Stimulated activated CD4-positive, alpha-beta T cell treated with anti-CD3 and anti-CD28 coated beads, TNF-alpha, amount 100 ng/mL, for 1 hour (primary cell): Measurements from ENCODE around the gene AHCYL2.
"Not testable (repeated sequence)": the region's sequence is repeated elsewhere in the genome, so short reads cannot be mapped to it uniquely, and the experiment has no call there.

Experiments
- DNase-seq, 3 donors: peaks; one replicate each; pipeline ENCODE4 v3.0.0-alpha.2; 2020; ENCODE audit warnings: low read depth in 3 of 3, low spot score in 1 of 3

AHCYL2 gene

DNA sequence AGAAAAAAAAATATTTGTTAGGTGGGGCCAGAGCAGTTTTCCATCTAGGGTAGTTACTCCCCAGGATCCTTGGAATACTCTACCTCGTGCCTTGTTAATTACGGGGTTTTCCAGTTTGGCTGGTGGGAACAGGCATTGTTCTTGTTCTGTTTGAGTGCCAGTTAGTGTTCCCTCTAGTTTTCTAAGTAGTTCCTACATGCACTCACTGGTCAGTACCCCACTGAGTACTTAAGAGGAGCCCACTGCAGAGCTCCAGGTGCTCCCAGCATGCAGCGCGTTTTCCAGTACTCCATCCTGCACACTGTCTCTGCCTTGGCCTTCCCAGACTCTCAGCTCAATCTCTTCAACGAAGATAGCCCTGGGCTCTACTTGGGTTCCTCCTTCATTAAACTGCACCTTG lies 58.0 kb downstream of the AHCYL2 start:
- DNase-seq = no peak

DNA sequence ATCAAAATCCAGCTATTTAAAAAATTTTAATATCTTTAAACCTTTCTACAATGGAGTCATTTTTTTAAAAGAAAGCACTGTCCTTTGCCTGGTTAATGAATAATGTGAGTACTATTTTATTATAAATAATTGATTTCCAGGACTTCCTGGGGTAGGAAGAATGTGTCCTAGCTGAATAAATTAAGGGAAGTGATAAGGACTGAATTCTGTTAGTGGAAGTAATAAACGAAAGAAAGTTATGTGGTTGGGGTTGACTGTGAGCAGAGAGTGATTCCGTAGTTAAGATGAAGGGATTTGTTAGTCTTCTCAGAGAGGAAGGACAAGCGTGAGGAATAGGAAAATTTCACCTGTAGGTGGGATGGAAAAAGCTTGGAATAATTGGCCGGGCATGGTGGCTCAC lies 59.1 kb downstream of the AHCYL2 start:
- DNase-seq = no peak

DNA sequence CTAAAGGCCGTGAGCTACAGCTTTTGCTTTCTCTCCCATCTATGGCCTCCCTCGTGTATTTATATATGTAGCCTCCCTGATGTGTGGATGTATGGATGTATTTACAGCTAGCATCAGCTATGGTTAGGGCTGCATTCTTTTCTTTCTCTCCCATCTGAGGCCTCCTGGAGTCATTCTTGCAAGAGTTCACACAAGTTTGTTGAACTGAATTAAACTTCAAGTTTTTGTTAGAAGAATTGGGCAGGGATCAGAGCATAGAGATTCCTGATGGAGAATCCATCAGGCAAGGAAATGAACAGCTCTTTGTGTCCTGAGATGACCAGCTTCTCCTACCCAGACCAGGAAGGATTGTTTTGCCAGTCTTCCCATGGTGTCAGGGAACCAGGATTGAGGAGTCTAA lies 60.3 kb downstream of the AHCYL2 start:
- no peak for DNase-seq

DNA sequence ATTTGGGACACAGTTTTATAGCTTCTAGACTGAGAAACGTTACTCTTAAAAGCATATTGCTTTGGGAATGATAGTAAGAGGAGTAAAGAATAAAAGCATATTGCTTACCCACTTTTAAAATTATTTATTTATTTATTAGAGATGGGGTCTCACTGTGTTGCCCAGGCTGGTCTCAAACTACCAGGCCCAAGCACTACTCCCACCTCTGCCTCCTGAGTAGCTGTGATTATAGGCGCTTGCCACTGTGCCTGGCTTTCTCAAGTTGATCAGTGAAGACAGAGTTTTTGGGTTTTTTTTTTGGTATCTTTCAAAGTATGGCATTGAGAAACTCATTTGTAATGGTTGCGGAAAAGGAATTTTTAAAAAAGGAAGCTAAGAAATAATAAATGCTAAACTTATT lies 68.0 kb downstream of the AHCYL2 start:
- DNase-seq = no peak

DNA sequence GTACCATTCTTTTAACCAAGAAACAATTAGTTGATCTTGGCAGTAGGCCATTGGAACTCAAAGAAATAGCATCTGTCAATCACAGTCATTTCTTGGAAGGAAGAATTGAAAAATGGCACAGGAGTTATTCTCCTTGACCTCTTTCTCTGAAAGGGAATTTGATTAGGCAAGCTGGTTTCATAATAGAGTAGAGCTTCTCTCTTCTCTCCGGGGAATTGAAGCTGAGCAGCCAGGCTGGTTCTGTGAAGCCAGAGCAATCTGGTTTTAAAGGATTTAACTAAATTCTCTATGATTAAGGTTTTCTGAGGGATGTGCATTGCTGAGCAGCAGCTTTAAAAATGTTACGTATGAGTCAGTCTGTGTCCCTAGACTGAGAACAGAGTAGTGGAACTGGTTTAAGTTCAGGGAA lies 70.2 kb downstream of the AHCYL2 start:
- DNase-seq = no peak

DNA sequence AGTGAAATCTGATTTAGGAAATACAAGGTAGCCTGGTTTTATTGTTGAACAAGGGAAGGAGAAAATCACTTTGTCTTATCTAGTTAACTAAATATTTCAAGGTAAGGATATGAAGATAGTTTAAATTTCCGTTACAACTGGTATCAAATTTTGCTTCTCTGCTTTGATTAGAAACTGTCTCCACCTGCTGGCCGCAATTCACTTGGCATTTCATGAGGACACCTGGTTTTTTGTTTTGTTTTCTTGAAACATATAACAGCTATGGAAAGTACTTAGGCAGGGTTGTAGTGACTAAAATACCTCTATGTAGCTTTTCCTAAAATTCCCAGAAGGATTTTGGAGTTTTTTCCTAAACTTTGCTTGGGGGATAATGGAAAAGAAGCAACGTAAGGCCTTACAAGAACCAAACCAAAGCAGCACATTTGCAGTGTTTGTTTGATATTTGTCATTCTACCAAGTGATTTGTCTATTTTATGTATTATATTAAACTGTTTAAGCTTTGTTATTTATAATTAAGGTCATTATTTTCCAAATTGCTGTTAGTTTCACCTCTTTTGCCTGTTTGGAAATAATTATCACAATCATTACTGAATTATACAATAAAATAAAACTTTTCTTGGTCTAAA lies 73.6 kb downstream of the AHCYL2 start:
- peak in 2 of 3 donors; percentile 3 to 19 for DNase-seq

DNA sequence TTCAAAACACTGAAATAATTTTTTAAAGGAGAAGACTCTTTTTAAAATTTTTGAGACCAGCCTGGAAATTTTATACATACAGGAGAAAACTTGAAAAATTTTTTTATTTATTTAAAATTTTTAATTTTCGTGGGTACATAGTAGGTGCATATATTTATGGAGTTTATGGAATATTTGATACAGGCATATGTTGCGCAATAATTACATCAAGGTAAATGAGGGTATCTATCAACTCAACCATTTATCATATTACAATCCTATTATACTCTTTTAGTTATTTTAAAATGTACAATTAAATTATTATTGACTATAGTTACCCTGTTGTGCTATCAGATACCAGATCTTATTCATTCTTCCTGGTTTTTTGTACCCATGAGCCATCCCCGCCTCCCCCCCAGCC lies 75.1 kb downstream of the AHCYL2 start:
- no peak for DNase-seq

DNA sequence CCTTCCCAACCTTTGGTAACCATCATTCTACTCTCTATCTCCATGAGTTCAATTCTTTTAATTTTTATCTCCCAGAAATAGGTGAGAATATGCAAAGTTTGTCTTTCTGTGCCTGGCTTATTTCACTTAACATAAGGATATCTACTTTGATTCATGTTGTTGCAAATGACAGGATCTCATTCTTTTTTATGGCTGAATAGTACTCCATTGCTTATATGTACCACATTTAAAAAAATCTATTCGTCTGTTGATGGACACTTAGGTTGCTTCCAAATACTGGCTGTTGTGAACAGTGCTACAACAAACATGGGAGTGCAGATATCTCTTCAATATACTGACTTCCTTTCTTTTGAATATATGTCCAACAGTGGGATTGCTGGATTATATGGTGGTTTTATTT lies 75.5 kb downstream of the AHCYL2 start:
- not testable (repeated sequence) for DNase-seq

DNA sequence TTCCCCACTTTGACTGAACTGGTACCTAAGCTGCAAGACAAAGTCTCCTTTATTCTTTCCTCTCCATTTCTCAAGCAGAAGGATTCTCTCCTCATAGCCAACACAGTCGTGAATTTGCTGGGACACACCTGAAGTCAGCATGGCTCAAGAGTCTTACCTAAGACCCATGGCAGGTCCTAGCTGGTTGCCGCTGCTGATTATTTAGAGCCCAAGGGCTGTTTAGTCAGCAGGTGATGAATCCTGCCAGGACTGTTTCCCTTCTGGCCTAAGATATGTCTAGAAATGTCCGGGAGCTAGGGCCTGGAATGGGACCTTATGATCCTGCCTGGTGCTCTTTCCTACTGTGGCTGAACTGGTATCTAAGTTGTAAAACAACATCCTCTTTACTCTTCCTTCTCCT lies 82.8 kb downstream of the AHCYL2 start:
- DNase-seq = no peak

DNA sequence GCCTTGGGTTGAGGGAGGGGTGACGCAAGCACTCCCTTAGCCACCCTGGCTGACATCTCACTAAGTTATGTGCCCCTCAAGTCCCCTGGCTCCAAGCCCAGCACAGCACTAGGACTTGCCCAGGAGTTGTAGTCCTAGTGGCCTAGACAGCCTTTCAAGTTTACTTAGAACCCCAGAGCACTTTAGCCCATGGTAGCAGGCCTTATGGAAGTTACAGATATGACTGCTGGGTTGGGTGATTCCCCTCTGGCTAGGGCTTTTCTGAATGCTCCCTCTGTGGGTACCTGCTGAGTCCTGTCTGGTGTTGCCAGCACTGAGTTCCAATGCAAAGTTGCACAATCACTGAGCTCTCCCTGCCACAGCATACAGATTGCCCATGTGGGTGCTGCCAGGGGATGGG lies 83.2 kb downstream of the AHCYL2 start:
- no peak for DNase-seq

DNA sequence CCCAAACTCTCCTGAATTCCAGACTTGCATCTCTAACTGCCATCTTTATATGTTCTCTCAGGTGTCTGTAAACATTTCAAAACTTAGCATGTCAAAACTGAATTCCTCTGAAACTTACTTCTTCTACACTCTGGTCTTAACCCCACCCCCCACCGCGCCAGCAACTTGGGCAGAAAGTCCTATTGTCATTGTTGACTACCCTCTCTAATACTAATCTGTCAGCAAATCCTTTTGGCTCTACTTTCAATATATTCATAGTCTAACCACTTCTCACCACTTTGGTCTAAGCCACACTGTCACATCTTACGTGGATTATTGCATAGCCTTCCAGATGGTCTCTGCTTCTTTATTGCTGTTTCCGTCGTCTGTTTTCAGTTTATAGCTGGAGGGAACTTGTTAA lies 86.6 kb downstream of the AHCYL2 start:
- DNase-seq = no peak

DNA sequence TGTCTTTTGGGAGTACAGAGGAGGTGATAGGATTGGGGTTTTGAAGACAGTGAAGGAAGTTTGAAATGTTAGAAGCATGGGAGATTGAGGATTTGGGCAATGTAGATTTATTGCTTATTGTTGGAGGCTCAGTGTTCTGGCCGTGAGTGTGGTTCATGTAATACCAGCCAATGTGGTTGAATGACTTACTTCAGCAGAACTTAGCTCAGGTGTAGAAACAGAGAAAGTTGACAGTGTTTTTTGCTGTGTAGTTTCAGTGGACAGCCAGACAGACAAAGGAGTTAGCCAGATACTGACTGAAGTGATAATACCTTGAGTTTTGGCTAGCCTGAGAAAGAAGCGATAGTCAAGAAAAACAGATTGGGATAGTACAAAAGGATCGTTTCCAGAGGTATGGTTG lies 88.5 kb downstream of the AHCYL2 start:
- no peak for DNase-seq

DNA sequence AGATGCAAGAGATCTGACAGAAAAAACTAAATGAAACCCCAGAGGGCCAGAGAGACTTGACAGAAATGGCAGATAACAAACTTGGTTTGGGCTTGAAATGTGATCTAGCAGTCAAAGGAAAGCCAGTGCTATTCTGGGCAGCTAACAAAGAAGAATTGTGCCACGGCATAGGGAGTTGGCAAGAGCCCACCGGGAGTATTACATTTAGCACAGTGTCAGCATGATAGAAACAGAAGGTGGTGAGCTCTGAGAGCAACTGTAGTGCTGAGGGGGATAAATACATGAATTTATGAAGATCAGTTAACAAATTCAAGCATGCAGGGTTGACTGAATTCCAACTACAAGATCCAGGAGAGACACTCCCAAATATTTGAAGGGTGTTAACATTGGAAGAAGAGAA lies 91.1 kb downstream of the AHCYL2 start:
- DNase-seq = no peak

DNA sequence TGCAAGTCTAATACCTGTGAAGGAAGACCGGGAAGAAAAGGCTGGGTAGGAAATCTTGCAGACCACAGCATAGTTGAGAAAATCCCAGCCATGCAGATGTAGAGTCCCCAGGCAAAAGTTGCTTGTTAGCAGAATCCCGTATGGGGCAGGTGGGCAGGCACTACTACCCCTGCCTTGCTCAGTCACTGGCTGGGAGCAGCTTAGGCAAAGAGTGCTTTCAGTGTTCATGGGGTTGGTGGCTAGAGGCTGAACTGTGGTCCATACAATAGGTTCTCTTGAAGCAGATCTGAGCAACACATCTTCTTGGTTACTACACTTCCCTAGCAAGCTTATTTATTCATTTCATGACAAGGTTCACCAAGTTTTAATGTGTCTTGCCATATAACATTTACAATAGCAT lies 92.6 kb downstream of the AHCYL2 start:
- DNase-seq = no peak

DNA sequence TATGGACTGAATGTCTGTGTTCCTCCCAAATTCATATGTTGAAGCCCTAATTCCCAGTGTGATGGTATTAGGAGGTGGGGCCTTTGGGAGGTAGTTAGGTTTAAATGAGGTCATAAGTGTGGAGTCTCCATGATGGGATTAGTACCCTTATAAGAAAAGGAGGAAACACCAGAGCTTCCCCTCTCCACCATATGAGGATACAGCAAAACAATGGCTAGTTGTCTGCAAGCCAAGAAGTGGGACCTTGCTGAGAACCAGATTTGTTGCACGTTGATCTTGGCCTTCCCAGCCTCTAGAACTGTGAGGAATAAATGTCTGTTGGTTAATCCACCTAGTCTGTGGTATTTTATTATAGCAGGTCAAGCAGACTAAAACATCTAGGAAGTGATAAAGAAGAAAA lies 102.2 kb downstream of the AHCYL2 start:
- DNase-seq = no peak

DNA sequence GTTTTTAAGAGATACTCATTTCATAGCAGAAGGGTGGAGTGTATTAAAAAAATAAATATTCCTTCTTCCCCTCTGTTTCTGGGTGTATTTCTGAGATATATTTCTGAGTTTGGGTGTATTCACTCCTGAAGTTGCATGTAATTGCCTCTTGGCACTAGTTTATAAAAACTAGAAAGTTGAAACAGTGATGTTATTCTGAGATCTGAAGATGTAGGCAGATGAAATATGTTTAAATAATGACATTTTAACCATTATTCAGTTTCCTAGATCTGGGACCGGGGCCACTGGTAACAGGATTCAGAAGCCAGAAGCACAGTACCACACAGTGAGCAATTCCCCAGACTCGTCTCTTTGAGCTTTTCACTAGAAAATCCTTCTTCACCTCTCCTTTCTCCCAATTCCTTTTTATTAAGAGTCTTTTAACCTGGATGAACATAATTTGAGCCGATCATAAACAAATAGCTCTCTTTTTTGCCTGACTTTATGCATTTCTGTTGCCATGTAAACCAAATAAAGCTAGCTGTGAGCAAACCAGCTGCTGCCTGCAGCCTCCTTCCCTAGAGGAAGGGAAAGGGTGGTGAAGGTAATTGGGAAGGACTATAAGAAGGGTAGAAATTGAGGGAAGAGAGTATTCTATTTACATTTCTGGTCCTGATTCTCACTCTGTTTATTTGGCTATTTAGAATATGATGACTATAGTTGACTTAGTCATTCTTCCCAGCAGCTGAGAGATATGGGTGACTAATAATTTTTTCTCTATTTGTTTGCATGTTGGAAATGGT lies 107.6 kb downstream of the AHCYL2 start:
- DNase-seq = no peak

DNA sequence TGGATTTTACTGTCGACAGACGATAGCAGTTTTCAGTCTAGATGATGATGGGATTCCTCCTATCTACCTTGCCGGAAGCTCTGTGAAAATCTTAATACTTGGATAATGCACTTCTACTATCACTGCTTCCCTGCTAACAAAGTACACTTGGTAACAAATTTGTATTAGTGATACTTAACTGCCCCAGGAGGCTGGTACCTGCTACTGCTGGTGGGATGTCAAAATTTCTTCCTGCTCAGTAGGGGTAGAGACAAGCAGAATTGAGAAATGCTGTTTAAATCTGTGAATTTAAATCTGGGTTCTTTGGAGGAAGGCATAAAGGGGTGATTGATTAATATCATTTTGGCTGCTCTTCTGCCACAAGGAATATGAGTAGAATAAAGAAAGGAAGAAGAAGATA lies 109.6 kb downstream of the AHCYL2 start:
- no peak for DNase-seq

DNA sequence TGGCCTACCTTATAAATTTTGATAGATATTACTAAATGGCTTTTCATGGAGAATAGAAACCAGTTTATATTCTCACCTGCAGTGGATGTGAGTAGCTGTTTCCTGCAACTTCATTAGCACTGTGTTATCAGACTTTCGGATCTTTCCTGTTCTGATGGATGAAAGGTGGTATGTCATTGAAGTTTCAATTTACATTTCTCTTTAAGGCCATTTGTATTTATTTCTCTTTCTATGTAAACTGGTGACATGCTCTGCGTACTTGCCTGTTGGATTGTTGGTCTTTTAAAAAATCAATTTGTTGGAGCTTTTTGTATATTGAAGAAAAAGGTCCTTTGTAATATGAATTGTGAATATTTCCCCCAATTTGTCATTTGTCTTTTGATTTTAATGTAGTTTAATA lies 113.6 kb downstream of the AHCYL2 start:
- no peak for DNase-seq

DNA sequence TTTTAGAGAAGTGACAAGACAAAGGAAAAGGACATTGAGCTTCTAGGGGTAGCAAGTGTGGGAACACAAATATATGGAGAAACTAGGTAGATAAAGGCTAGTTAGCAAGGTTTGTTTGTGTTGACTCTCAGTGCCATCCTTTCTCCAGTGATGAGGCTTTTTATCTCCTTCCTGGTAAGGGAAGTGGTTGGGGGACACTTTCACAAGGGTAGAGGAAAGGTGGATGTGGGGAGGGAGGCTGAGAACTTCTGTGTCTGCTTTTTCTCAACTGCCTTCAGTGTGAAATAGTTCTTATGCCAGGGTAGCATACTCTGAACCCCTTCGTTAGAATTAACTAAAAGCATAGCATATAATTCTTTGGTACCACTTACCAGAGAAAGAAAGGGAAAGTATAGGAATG lies 116.4 kb downstream of the AHCYL2 start:
- no peak for DNase-seq

DNA sequence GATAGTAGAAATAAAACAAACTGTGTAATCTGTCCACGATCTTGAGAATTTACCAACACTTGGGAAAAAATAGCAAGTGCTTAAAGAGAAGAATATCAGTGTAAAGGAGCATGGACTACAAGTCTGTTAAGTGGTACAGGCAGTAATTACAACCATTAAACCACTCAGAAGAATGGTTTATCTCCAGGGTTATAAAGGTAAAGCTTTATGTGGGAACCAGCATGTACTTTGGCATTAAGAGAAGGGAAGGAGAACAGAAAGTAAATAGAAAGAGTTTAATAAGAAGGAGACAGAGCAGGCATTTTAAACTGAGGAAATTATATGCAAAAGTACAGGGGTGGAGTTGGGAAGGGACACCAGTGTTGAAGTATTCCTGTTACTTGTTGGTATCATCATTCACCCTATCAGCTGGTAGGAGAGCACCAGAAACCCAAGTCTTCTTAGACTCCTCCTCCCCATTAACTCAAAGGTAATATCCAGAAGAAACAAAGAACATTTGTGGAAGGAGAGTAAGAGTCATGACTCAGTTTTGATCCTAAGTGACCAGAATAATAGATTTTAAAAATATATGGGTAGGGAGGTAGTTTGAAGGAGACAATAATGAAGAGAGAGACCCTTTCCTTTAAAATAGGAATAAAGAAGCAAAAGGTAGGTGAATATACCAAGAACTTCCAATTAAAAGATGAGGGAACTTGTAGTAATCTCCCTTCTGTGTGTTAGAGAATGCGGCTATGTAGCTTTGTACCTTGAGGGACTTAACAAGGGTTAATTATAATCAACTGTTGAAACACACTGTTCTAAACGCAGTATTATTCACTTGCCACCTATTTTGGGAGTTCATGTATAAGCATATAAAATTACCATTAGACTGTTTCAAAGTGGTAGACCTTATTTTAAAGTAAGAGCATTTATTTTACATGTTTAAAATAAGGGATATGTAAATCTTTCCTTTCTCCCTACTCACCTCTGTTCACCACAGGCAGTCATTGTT lies 117.3 kb downstream of the AHCYL2 start:
- DNase-seq = no peak

DNA sequence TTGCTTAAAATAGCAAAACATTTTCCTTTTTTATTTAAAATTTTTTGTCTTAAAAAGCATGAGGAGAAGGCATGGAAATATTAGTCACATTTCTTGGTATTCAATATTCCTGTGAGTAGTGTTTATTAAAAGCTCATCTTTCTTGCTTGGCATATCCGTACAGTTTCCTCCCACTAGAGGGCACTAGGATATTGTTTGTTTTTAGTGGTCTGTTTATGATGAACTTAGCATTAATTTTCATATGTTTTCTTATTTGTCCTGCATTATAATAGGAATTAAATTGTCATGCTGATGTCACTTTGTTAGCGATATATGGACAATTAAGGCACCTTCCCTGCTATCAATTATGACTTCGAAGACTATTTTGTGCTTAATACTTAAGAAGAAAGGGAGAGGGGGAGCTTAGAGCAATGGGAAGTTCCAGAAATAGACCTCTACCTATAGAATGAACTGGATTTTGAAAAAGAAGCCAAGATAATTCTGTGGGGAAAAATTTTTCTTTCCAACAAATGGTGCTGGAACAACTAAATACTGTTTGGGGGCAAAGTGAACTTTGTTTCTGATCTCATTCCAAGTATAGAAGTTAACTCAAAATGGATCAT lies 118.4 kb downstream of the AHCYL2 start:
- DNase-seq = no peak
